GM12872 (cell line): ENCODE results near the gene SIPA1L3.

ENCODE experiments used
- CTCF ChIP-seq: IDR thresholded peaks from 3 replicates; pipeline ENCODE4 v1.5.1; 2011; ENCODE audit warnings: low read depth, mild to moderate bottlenecking, low read length, moderate library complexity; ENCODE audit not compliant: insufficient read depth

The SIPA1L3 gene

GRCh38 chr19:37942516-37942902 is 35.5 kb downstream of the SIPA1L3 start:
- TF ChIP-seq CTCF: no peak

GRCh38 chr19:37943480-37943879 is 36.5 kb downstream of the SIPA1L3 start:
- TF ChIP-seq CTCF: no peak

- no peak for TF ChIP-seq CTCF
Observed at GRCh38 chr19:37946132-37946531, 39.1 kb downstream of the SIPA1L3 start.

- TF ChIP-seq CTCF: no peak
Observed at GRCh38 chr19:37947778-37948177, 40.8 kb downstream of the SIPA1L3 start.

- TF ChIP-seq CTCF: no peak
Observed at GRCh38 chr19:37948362-37948761, 41.4 kb downstream of the SIPA1L3 start.

- TF ChIP-seq CTCF: no peak
Observed at GRCh38 chr19:37950471-37951175, 43.6 kb downstream of the SIPA1L3 start.

- no peak for TF ChIP-seq CTCF
Observed at GRCh38 chr19:37951816-37952210, 44.8 kb downstream of the SIPA1L3 start.
